ENCODE data around the gene RAD50. TPM values are rescaled to one million over a fixed set of nuclear protein-coding genes. Genes with fewer than 3 reads are reported as not detected.

RAD50 gene
- polyA plus RNA-seq, 1 experiment, result 9.7 TPM

DNA sequence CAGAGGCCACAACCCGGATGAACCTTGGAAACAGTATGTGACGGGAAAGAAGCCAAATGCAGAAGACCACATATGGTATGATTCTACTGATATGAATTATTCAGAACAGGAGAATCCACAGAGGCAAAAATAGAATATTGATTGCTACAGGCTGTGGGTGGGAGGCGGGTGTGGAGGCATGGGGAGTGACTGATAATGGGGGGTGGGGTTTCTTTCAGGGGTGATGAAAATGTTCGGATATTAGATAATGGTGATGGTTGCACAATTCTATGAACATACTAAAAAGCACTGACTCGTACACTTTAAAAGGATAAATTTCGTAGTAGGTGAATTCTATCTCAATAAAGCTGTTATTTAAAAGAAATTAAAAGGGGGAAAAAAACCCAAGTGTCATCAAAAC is 127.7 kb downstream of the RAD50 start:
- no peak for DNase-seq (ENCODE audit: low read depth)
- no peak for TF ChIP-seq CTCF (IDR thresholded peaks at IDR 0.05; ENCODE audit: insufficient read depth, low read depth, low read length)
- Histone ChIP-seq H3K36me3 (ENCODE audit: control insufficient read depth, insufficient read depth, low read length) (no peaks in the 10 kb centered on the region), H3K27me3 (ENCODE audit: control insufficient read depth, insufficient read depth, low read length) (no peaks in the 10 kb centered on the region), H3K4me3 (ENCODE audit: low read depth, low read length) (no peak overlapping the region)
- ChIA-PET POLR2A (no interaction called here), CTCF (no interaction called here)

- POLR2A ChIA-PET, result no interaction called here
- TF ChIP-seq CTCF (IDR thresholded peaks at IDR 0.05; ENCODE audit: insufficient read depth, low read depth, low read length), result no peak
- Histone ChIP-seq H3K4me3 (ENCODE audit: low read depth, low read length) (no peak overlapping the region), H3K36me3 (ENCODE audit: control insufficient read depth, insufficient read depth, low read length) (no peaks in the 10 kb centered on the region), H3K27me3 (ENCODE audit: control insufficient read depth, insufficient read depth, low read length) (no peaks in the 10 kb centered on the region)
- CTCF ChIA-PET, result no interaction called here
- DNase-seq (ENCODE audit: low read depth), result no peak
These were observed 128.3 kb downstream of the RAD50 start for GRCh38 chr5:132684922-132685720.

GRCh38 chr5:132686193-132686592 is 129.4 kb downstream of the RAD50 start:
- Histone ChIP-seq H3K27me3 (ENCODE audit: control insufficient read depth, insufficient read depth, low read length) (no peaks in the 10 kb centered on the region), H3K4me3 (ENCODE audit: low read depth, low read length) (no peak overlapping the region), H3K36me3 (ENCODE audit: control insufficient read depth, insufficient read depth, low read length) (no peaks in the 10 kb centered on the region)
- POLR2A ChIA-PET, result no interaction called here
- CTCF ChIA-PET, result no interaction called here
- no peak for DNase-seq (ENCODE audit: low read depth)
- TF ChIP-seq CTCF (IDR thresholded peaks at IDR 0.05; ENCODE audit: insufficient read depth, low read depth, low read length), result no peak

DNA sequence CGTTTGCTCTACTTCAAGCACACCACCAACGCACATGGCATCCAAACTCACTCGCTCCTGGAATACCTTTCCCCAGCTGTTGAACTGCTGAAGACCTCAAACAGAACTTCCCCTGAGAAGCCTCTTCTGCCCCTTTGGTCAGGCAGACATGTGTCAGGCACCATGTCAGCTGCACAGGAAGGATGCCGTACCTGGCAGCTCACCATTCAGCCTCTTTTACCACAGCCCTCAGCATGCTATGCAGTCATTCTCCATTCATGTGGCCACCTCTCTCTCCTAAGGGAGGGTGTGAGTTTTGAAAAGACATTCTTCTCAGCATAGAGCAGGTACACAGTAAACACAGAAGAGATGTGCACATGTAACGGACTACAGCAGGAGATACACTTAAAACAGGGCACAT is 131.2 kb downstream of the RAD50 start:
- no peak for TF ChIP-seq CTCF (IDR thresholded peaks at IDR 0.05; ENCODE audit: insufficient read depth, low read depth, low read length)
- DNase-seq (ENCODE audit: low read depth), result no peak
- no peak overlapping the region for H3K4me3 ChIP-seq (ENCODE audit: low read depth, low read length)
- no peaks in the 10 kb centered on the region for H3K27me3 ChIP-seq (ENCODE audit: control insufficient read depth, insufficient read depth, low read length)
- ChIA-PET POLR2A (no interaction called here), CTCF (no interaction called here)
- H3K36me3 ChIP-seq (ENCODE audit: control insufficient read depth, insufficient read depth, low read length), result no peaks in the 10 kb centered on the region

GRCh38 chr5:132688536-132689339 is 132.0 kb downstream of the RAD50 start:
- ChIA-PET CTCF (interaction anchor here (1.2 kb wide), 1 partner anchor 27 kb away, joined by 3 read pairs; no protein-coding TSS in a partner anchor), POLR2A (no interaction called here)
- Histone ChIP-seq H3K4me3 (ENCODE audit: low read depth, low read length) (no peak overlapping the region), H3K36me3 (ENCODE audit: control insufficient read depth, insufficient read depth, low read length) (no peaks in the 10 kb centered on the region), H3K27me3 (ENCODE audit: control insufficient read depth, insufficient read depth, low read length) (no peaks in the 10 kb centered on the region)
- DNase-seq (ENCODE audit: low read depth), result no peak
- no peak for TF ChIP-seq CTCF (IDR thresholded peaks at IDR 0.05; ENCODE audit: insufficient read depth, low read depth, low read length)
